GM18508 (cell line): ENCODE measurements around the gene PDIA4.
"Not testable (repeated sequence)": the region's sequence is repeated elsewhere in the genome, so short reads cannot be mapped to it uniquely, and the experiment has no call there.

ENCODE experiments used
- ATAC-seq: cut with Tn5 transposase; IDR thresholded peaks from one replicate; pipeline ENCODE4 v1.9.1; 2021; ENCODE audit warnings: moderate number of reproducible peaks; ENCODE audit not compliant: insufficient read depth, unreplicated experiment

PDIA4 gene

DNA sequence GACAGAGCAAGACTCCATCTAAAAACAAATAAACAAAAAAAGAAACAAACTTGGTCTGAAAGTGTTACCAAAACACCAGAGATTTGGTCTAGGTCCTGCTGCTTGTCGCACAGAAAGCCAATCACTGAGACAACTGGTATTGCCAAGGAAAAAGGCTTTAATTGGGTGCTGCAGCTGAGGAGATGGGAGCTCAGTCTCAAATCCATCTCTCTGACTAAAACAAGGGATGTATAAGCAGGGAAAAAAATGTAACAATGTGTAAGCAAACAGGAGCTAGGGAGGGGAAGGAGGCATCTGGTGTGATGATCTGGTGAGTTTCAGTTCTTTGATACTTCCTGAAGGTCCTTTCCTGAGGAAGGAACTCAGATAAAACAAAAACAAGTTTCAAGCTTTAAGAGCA is 8.4 kb upstream of the PDIA4 start:
- ATAC-seq, result no peak

DNA sequence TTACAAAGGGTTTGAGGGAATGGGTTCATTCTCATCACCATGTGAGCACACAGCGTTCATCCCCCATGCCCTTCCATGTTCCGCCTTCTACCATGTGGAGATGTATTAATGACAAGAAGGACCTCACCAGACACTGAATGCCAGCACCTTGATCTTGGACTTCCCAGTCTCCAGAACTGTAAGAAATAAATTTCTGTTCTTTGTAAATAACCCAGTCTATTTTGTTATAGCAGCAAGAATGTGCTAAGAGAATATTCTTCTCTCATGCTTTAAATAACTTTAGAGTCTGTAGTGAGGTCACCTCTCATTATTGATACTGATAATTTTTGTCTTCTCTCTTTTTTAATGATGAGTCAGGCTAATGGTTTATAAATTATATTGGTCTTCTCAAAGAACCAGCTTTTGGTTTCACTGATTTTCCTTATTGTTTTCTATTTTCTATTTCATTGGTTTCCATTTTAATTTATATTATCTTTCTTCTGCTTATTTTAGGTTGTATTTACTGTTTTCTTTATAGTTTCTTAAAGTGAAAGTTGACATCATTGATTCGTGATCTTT is 3.1 kb upstream of the PDIA4 start:
- no peak for ATAC-seq

DNA sequence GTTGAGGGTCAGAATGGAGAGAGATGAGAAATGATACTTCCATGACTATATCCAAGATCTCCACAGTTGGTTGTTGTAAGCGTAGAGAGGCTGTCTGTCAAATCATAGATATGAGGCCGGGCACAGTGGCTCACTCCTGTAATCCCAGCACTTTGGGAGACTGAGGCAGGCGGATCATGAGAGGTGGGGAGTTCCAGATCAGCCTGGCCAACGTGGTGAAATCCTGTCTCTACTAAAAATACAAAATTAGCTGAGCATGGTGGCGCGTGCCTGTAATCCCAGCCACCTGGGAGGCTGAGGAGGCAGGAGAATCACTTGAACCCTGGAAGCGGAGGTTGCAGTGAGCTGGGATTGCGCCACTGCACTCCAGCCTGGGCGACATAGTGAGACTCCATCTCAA is 2.1 kb upstream of the PDIA4 start:
- not testable (repeated sequence) for ATAC-seq

DNA sequence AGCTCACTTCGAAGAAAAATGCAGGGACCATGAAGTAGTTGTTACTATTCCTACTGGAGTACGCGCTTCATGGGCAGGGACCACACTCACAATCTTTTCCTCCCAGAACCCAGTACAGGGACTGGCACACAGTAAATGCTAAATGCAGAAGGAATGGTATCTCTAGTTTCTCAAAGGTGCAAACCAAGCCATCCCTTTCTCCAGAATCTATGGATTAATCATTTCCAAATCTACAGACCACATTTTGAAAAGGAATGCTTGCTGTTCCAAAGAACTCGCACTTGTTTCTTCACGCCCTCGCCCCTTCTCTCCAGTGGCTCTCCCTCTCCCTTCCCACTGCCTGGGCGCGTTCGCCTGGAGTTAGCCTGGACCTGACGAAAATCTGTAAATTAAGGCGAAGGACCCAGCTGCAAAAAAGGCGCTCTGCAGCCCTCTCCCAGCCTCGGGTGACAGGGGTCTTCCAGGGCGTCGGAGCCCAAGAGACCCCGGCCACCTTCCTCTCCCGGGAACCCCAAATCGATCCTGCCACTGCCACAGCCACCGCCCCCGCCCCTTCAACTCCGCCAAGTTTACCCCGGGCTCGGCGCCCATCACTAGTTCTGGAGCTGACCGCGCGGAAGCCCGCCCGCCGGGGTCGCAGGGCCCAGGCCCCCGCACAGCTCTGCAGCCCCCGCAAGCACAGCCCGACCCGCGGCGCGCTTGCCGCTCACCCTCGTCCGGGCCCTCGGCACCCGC is 527 bp downstream of the PDIA4 start:
- no peak for ATAC-seq

DNA sequence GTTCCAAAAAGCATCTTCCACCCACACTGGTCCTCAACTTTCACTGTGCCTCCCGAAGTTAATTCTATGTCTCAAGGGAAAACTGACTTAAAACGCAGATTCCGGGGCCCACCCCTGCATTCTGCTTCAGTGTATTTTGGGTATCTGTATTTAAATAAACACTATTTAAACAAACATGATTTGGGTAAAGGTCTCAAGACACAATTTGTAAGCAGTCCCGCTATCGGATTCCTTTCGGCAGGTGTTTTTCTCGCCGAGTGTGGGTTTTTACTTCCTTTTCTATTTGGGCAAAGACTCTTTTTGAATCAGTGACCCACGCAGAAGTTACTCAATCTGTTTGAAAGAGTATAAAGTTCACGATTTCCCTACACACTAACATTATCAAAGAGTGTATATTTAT is 1.2 kb downstream of the PDIA4 start:
- ATAC-seq, result no peak

DNA sequence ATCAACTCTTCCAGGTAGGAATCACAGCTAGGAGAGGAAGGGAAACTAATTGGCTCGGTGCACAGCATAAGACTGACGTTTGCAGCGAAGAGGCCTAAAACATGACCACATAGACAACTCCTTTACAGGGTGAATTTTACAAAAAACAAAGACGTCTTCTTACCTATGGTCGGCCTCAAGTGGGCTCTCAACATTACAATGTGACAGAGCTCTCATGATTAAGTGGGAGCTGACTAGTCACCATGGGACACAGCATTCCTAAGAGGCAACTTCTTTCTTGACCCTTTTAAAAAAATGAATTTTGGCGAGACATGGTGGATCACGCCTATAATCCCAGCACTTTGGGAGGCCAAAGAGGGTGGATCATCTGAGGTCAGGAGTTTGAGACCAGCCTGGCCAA is 4.6 kb downstream of the PDIA4 start:
- no peak for ATAC-seq

DNA sequence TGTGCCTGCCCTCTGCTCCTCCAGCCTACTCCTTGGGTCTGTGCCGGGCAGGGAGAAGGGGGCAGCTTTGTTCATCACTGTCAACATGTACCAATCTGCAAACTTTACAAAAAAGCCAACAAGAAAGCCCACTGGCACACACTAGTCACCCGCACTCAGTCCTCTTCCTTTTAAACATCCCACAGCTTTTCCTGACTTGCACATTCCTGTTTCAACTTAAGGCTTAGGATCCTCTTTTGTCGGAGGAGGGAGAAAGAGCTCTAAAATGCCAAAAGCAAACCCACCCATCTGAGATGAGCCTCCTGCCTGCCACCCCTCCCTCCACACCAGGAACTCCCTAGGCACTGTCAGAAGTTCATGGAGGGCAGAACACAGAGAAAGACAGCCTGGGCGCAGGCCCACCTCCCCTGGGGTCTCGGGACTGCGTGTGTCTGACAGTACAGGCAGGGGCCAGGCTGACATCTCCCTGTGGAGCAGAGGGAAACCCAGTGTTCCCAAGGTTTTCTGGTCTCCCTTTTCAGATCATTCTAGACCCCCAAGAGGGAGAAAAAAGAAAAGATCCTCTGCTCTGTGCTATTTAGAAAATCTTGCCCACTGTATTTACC is 5.4 kb downstream of the PDIA4 start:
- ATAC-seq, result no peak

DNA sequence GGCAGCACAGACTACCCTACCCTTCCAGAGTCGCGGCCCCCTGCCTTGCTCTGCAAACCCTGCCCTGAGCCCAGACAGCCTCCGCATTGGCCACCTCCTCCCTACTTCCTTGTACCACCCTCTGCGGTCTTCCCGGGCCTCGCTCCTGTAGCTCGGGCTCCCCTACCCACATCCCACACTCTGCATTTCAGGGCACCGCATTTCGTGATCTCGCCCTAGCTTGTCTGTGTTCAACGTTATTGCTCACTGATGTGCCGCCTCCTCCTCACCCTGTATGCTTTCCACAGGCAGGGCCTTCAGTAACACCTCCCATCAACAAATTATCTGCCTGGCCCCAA is 6.6 kb downstream of the PDIA4 start:
- no peak for ATAC-seq

DNA sequence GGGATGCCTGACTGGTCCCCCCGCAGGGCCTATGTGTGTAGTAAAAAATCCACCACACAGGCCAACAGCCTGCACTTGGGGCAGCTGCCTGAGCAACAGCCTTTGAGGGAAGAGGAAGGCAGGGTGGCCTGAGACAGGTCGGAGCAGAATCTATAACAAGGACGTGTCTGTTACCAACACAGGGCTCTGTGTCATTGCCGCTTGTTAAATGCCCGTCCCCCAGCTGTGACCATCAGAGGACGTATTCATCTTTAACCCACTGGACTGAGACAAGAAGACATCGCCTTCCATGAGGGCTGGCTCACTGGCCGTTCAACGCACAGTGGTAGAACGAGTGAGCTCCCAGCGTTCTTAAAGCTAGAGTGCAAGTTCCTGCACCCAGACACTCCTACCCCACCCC is 7.8 kb downstream of the PDIA4 start:
- ATAC-seq, result no peak

DNA sequence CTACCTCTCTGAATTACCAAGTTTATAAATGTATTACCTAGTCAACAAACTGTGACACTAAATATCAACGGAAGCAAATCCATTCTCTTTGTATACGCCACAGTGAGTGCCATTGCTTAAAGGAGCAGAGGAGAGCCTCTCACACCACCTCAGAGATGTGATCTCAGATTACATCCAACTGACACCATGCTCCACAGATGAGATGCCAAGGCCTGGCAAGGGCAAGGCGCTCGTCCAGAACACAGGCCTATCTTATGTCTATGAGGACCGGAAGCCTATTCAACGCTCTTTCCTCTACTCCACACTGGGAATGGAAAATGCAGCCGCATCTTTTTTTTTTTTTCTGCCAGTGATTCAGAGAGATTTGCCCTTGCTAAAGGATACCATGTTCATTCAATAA is 11.4 kb downstream of the PDIA4 start:
- no peak for ATAC-seq

DNA sequence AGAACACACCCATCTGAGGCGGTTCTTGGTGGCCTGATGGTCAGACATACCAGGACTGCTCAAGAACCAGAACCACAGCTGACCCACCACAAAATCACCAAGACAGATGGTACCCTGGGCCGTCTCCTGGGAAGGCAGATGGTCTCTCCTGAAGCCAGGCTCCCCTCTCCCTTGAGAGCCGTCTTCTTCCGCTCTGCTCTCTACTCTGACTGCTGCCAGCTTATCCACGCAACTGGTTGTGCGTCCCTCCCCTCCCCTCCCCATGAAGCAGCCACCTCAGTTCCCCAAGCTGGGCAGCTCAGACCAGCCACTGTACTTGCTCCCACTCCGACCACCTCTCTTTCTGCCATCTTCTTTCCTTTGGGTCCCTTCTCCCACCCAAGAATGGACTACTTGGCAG is 14.0 kb downstream of the PDIA4 start:
- ATAC-seq, result no peak

DNA sequence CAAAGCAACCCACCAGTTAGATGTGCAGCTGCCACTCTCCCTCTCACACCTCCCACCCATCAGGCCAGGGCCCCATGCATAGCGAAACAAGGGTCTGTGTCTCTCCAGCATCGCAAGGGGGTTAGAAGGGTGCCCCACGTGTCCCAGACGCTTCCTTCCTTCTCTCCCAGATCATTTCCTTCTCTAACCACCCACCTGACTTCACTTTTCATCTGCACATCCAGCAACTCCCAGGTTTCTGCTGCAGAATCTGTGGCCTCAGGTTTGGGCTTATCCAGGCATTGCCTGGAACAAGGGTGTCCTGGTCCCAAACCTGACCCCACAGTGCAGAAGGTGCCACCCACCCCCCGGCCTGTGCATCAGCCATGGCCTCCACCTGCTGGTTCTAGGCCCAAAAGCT is 14.4 kb downstream of the PDIA4 start:
- ATAC-seq, result no peak

DNA sequence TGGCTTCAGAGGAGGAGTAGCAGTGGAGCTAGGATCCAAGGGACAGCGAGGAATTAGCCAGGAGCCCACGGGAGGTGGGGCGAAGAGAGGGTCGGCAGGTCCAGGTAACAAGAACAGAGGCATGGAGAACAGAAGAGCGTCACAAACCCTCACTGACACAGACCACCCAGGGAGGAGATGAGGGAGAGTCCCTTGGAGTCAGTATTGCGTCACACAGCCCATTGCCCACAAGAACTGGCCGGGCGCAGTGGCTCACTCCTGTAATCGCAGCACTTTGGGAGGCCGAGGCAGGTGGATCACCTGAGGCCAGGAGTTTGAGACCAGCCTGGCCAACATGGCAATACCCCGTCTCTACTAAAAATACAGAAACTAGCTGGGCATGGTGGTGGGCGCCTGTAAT is 15.6 kb downstream of the PDIA4 start:
- ATAC-seq, result not testable (repeated sequence)

DNA sequence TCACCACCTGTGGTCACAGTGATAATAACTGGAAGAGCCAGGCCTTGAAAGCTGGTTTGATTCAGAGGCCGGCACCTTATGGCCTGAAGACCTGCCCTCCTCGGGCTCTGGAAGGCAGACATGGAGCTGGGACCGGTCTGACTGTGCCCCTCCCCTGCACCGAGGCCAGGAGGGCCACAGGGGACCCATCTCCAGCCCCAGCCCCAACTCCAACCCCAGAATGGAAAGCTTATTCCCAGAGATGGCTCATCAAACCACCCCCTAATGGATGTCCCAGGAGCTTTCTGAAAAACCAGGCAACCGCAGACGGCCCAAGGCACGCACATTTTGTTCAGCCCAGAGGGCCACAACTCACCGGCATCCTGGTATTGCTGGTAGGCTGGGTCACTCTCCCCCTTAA is 16.8 kb downstream of the PDIA4 start:
- no peak for ATAC-seq

DNA sequence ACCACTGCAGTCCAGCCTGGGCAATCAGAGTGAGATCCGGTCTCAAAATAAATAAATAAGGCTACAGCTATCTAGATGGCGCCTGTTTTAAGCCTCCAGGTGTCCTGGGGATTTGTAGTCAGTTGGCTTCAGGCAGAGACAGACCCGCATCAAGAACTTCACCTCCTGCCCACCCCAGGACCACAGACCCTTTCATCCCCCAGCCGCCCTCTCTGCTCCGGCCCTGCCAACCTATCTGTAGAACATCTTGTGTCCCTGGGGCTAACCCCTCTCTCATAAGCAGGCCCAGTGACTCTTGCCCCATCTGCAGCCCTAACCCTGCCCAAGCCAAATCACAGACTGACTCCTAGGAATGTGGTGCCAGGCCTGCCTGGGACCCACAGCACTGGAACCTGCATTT is 17.9 kb downstream of the PDIA4 start:
- no peak for ATAC-seq

DNA sequence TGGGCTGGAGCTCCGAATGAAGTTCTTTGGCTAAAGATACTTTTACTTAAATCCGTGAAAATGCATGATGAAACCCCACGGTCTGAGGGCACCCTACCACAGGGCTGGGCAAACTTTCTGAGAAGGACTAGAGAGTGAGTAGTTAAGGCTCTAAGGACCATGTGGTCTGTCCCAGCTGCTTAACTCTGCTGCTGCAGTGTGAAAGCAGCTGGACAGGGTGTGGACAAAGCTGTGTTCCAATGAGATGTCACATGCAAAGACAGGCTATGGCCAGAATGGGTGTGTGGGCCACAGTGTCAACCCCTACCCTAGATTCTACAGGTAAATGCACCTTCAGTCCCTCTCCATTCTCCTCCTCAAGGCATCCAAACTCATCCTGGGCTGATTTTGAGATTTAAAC is 18.8 kb downstream of the PDIA4 start:
- no peak for ATAC-seq

DNA sequence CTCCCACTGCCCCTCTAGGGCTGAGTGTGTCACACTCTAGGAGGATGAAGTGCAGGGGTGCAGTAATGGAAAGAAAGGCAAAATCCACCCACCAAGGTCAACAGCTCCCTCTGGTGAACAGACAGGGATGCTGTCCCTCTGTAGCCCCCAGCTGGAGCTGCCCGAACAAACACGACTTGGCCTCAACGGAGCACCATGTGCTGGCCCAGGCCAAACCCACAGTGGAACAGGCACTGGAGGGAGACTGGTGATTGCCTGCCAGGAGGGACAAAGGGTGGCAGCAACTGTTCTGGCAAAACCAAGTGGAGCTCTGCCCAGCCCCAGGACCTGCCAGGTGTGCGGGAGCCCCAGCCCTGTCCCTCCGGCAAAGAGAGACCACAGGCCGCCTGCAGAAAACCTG is 20.7 kb downstream of the PDIA4 start:
- ATAC-seq, result no peak

DNA sequence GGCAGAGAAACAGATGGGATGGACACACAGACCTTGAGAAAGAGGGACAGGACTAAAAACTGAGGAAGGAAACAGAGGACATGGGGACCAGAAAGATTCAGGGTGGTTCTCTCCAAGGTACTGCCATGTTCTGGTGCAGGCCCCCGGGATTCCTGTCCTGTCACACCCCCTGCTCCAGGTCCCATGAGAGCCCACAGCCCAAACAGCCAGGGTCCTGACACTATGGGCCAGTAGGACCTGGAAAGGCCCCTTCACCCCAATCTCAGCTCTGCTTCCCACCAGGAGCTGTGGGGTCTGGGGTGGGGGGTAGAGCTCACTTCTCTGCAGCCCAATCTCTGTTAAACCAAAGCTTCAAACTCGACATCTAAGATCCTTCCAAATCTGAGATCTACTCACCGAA is 21.2 kb downstream of the PDIA4 start:
- no peak for ATAC-seq

DNA sequence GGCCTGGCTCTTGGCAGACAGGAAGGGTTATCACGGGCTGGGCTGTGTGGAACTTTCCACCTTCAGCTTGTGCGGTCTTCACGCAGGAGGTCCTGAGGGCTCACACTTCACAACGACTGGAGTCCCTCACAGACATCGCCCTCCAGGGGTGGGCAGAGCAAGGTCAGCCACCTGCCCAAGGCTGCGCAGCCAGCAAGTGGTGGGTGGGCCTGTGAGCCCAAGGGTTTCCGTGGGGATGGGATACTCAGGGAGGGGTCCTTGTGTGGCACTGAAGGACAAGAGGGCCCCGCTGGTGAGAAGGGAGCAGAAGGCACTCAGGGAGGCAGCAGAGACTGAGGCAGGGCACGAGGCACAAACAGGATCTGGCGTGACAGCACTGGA is 22.0 kb downstream of the PDIA4 start:
- ATAC-seq, result no peak

DNA sequence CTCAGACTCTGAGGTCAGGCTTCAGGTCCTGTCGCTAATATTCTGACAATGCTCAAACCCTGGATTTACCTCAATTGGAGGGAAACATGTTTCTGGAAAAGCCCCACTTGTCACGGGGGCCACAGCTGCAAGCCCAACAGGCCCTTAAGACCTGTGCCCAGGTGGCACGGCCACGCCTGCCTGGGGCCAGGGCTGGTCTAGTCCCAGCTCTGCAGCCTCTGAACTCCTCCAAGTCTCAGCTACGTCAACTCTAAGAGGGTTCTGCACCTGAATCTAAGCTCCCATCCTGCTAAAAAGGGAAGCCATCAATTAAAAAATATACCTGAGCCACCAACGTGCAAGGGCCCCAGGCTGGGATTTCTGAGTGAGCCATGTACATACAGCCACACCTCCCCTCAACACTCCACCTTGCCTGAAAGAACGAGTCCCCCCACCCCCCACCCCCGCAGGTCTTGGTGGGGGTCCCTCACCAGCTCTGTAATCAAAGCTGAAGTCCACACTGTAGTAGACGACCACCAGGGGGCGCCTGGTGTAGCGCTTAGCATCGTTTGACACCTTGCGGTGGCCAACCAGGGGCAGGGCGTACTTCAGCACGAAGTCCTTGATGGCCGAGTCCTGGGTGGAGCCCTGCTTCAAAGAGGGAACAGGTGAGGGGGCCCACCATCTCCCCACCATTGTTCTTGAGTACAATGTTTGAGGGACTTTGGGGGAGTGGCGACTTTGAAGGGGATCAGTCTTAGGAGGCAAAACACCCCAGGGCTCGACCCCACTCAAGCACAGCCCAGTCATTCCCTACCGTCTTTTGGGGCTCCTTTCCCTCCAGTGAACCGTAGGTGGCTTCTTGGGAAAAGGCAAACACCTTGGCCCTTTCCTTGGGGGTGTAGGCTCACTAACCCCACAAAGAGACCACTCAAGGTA is 22.6 kb downstream of the PDIA4 start:
- ATAC-seq, result no peak
